ENCODE results near the gene ZNF770.
"Not testable (repeated sequence)": the region's sequence is repeated elsewhere in the genome, so short reads cannot be mapped to it uniquely, and the experiment has no call there.

The ZNF770 gene

GRCh38 chr15:34976073-34976472 lies 12.0 kb downstream of the ZNF770 start:
- in situ Hi-C loops (cut with MboI; ENCODE audit: low sequenced_read_pairs), result no loop called here

GRCh38 chr15:34973512-34973911 lies 14.6 kb downstream of the ZNF770 start:
- in situ Hi-C loops (cut with MboI; ENCODE audit: low sequenced_read_pairs), result no loop called here

- in situ Hi-C loops (cut with MboI; ENCODE audit: low sequenced_read_pairs), result not testable (repeated sequence)
These were observed 17.9 kb downstream of the ZNF770 start for GRCh38 chr15:34970098-34970643.

- in situ Hi-C loops (cut with MboI; ENCODE audit: low sequenced_read_pairs), result no loop called here
These were observed 18.6 kb downstream of the ZNF770 start, which contains the start of gene AQR for GRCh38 chr15:34969340-34970097. Gene AQR (minus strand): TSS chr15:34969742. CDS start chr15:34969613, 129 bp downstream.

DNA sequence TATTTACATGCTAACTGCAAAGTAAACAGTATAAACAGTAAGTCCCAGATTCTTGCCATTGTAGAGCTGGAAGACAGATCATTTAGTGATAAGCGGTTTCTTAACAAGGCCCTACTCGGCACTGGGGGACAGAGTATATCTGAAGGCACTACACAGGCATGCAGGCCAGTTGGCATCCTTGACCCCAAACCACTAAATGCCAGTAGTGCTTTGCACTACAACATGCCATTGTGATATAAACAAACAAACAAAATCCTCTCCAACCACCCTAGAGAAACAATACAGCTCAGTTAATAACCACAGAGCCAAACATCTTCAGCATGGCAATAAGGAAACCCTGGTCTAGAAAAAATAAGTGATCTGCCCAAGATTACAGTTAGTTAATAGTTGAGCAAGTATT lies 23.8 kb downstream of the ZNF770 start:
- in situ Hi-C loops (cut with MboI; ENCODE audit: low sequenced_read_pairs), result no loop called here

- in situ Hi-C loops (cut with MboI; ENCODE audit: low sequenced_read_pairs), result no loop called here
These were observed 34.2 kb downstream of the ZNF770 start for GRCh38 chr15:34953851-34954250.

DNA sequence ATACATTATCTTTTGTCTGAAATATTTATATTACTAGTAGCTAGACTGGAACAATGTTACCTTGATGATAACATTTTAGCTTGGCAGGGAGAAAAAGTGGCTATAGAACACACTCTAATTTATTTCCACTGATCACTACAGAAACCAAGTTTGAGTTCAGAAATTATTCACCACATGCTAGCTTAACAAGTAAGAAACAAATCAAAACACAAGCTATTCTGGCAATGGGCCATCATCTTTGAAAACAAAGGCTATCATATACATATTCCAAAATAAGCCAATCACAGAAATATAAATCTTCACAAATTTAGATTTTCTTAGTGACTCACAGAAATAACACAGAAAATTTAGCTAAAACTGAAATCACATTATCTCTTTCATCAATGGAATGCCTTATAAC lies 35.6 kb downstream of the ZNF770 start:
- in situ Hi-C loops (cut with MboI; ENCODE audit: low sequenced_read_pairs), result no loop called here

DNA sequence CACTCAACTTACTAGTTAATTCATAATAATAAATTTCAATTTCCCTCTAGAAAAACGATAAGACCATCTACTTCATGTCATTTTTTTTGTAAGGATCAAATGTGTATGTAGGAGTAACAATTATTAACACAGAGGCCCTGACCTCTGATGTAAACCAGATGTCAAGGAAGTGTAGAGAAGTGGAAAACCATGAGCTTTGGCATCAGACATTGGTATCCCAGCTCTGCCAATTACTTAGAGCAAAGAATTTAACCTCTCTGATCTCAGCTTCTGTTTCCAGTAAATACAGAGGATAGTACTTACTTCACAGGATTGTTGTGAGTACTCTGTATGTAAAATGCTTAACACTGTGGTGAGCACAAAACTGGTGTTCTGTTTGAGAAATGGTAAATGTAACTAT lies 36.1 kb downstream of the ZNF770 start:
- in situ Hi-C loops (cut with MboI; ENCODE audit: low sequenced_read_pairs), result no loop called here

DNA sequence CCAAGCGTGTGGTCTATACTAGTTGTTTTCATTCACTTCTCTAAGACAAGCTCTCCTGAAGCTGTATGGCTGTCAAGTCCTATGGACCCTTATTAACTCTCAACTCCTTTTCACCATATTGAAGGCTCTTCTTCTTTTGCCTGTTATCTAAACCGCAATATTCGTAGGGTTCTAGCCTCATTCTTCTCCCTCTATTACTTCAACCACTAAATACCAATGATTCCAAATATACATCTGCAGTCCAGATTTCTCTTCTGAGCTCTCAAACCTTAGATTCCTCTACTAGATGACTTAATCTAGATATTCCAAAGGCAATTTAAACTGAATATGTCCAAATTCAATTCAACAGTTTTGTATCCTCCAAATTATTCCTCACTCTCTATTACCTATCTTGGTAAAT lies 43.2 kb downstream of the ZNF770 start:
- in situ Hi-C loops (cut with MboI; ENCODE audit: low sequenced_read_pairs), result no loop called here

GRCh38 chr15:34943711-34944110 lies 44.4 kb downstream of the ZNF770 start:
- in situ Hi-C loops (cut with MboI; ENCODE audit: low sequenced_read_pairs), result no loop called here

- in situ Hi-C loops (cut with MboI; ENCODE audit: low sequenced_read_pairs), result not testable (repeated sequence)
These were observed 44.8 kb downstream of the ZNF770 start for GRCh38 chr15:34943264-34943663.

- in situ Hi-C loops (cut with MboI; ENCODE audit: low sequenced_read_pairs), result no loop called here
These were observed 45.7 kb downstream of the ZNF770 start for GRCh38 chr15:34942363-34942762.

DNA sequence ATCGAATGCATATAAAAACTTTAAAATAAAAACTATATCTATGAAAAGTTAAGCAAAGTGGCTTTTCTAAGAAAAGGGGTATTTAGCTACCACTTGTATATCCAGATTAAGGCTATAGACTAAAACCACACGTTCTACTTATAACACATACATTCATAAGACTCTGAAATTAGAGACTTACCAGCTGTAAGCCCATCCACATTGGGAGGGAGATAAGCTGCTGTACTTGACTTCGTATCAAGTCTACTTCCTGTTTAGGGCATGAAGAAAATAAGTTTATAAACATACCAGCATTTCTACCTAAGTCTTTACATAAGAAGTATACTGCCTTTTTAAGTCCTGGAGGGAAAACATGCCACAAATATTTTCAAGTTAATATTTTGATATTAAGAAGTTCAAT lies 46.3 kb downstream of the ZNF770 start:
- in situ Hi-C loops (cut with MboI; ENCODE audit: low sequenced_read_pairs), result no loop called here

DNA sequence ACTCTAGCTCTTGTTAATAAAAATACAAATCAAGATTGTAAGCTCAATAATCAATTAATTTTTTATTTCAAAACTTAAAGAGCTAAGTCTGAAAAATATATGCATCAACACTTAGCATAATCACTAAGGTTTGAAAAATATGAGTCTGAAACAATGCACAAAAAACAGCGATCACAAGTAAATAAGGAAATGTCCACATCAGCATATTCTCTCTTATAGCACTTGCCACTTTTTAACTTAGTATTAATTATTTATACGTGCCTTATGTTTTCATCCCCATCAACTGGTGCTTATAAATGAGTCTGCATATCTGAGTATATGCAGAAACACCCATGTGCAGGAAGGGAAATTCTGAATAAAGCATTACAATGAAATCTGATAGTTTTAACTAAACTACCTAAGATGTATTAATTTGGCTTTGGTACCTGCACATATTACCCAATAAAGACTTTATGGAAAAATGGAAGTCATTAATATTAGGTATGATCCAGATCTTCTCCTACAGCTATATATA lies 46.8 kb downstream of the ZNF770 start:
- in situ Hi-C loops (cut with MboI; ENCODE audit: low sequenced_read_pairs), result no loop called here

DNA sequence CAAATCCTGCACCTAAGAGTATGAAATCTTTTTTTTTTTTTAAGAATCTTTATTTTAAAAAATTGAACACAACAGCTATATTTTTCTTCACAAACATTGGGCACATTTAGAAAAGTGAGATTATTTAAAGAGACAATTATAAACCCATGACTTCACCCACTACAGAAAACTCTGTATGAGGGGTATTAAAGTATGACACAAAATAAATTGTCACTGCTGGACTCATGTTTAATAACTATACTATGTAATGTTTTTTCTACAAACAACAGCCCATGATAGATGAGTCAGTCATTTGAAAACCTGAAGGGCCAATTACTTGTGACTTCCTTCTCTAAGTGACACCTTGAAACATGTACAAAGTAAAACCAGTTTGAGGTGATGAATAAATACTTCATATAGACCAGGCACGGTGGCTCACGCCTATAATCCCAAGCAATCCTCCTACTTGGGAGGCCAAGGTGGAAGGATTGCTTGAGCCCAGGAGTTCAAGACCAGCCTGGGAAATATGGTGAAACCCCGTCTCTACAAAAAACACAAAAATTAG lies 54.6 kb downstream of the ZNF770 start:
- in situ Hi-C loops (cut with MboI; ENCODE audit: low sequenced_read_pairs), result no loop called here

DNA sequence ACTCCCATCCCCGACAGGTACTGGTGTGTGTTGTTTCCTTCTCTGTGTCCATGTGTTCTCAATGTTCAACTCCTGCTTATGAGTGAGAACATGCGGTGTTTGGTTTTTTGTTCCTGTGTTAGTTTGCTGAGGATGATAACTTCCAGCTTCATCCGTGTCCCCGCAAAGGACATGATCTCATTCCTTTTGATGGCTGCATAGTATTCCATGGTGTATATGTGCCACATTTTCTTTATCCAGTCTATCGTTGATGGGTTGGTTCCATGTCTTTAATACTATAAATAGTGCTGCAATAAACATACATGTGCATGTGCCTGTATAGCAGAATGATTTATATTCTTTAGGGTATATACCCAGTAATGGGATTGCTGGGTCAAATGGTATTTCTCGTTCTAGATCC lies 59.7 kb downstream of the ZNF770 start:
- in situ Hi-C loops (cut with MboI; ENCODE audit: low sequenced_read_pairs), result not testable (repeated sequence)
